ENCODE data around the gene SLC36A1. TPM values are rescaled to one million over a fixed set of nuclear protein-coding genes. Genes with fewer than 3 reads are reported as not detected.
"Not testable (repeated sequence)": the region's sequence is repeated elsewhere in the genome, so short reads cannot be mapped to it uniquely, and the experiment has no call there.

The SLC36A1 gene
- total RNA-seq, 4 donors from 2014 or later: 16.8 to 24.9 (median 22.4) TPM

GRCh38 chr5:151413800-151414199, 33.6 kb upstream of the SLC36A1 start:
- Histone ChIP-seq H3K9me3 (peaks cover 0 to 11% (median 0%) of the 10 kb centered on the region in 4 donors), H3K4me1 (no peaks in the 10 kb centered on the region), H3K27me3 (no peaks in the 10 kb centered on the region), H3K27ac (no peak overlapping the region), H3K4me3 (no peak overlapping the region), H3K36me3 (no peaks in the 10 kb centered on the region)
- WGBS, 2 donors: 75 to 81% methylated on average over 3 of the region's 3 CpGs
- DNase-seq (ENCODE audit: low spot score in 2 of 2): no peak
- TF ChIP-seq EP300 (IDR thresholded peaks at IDR 0.05): no peak
- TF ChIP-seq CTCF (IDR thresholded peaks at IDR 0.05): no peak
- TF ChIP-seq POLR2A (IDR thresholded peaks at IDR 0.05): no peak

GRCh38 chr5:151414536-151414935, 32.9 kb upstream of the SLC36A1 start:
- H3K36me3 ChIP-seq: no peaks in the 10 kb centered on the region
- peaks cover 0 to 11% (median 0%) of the 10 kb centered on the region in 4 donors for H3K9me3 ChIP-seq
- WGBS, 2 donors: 75 to 80% methylated on average over 3 of the region's 3 CpGs
- no peak overlapping the region for H3K27ac ChIP-seq
- DNase-seq (ENCODE audit: low spot score in 2 of 2): no peak
- H3K27me3 ChIP-seq: no peaks in the 10 kb centered on the region
- no peak overlapping the region for H3K4me3 ChIP-seq
- TF ChIP-seq CTCF (IDR thresholded peaks at IDR 0.05) (no peak), POLR2A (IDR thresholded peaks at IDR 0.05) (no peak), EP300 (IDR thresholded peaks at IDR 0.05) (no peak)
- no peaks in the 10 kb centered on the region for H3K4me1 ChIP-seq

- Histone ChIP-seq H3K27ac (no peak overlapping the region), H3K36me3 (no peaks in the 10 kb centered on the region), H3K27me3 (no peaks in the 10 kb centered on the region), H3K4me3 (no peak overlapping the region), H3K9me3 (peaks cover 0 to 11% (median 0%) of the 10 kb centered on the region in 4 donors), H3K4me1 (no peaks in the 10 kb centered on the region)
- TF ChIP-seq CTCF (IDR thresholded peaks at IDR 0.05) (no peak), EP300 (IDR thresholded peaks at IDR 0.05) (no peak), POLR2A (IDR thresholded peaks at IDR 0.05) (no peak)
- DNase-seq (ENCODE audit: low spot score in 2 of 2): no peak
These were observed 29.7 kb upstream of the SLC36A1 start for GRCh38 chr5:151417712-151418111.

- Histone ChIP-seq H3K27ac (no peak overlapping the region), H3K27me3 (no peaks in the 10 kb centered on the region), H3K9me3 (peaks cover 0 to 11% (median 0%) of the 10 kb centered on the region in 4 donors), H3K4me1 (no peaks in the 10 kb centered on the region), H3K4me3 (no peak overlapping the region), H3K36me3 (no peaks in the 10 kb centered on the region)
- DNase-seq (ENCODE audit: low spot score in 2 of 2): no peak
- 72 to 80% methylated on average over 6 of the region's 6 CpGs for WGBS, 2 donors
- no peak for TF ChIP-seq POLR2A (IDR thresholded peaks at IDR 0.05)
- no peak for TF ChIP-seq EP300 (IDR thresholded peaks at IDR 0.05)
- no peak for TF ChIP-seq CTCF (IDR thresholded peaks at IDR 0.05)
These were observed 27.3 kb upstream of the SLC36A1 start for GRCh38 chr5:151420127-151420526.

GRCh38 chr5:151424892-151425523, 22.4 kb upstream of the SLC36A1 start:
- no peaks in the 10 kb centered on the region for H3K4me1 ChIP-seq
- no peaks in the 10 kb centered on the region for H3K36me3 ChIP-seq
- 33 to 53% methylated on average over 7 to 8 of the region's 8 CpGs for WGBS, 2 donors
- H3K9me3 ChIP-seq: no peaks in the 10 kb centered on the region
- H3K4me3 ChIP-seq: no peak overlapping the region
- H3K27me3 ChIP-seq: no peaks in the 10 kb centered on the region
- TF ChIP-seq POLR2A (IDR thresholded peaks at IDR 0.05): no peak
- TF ChIP-seq EP300 (IDR thresholded peaks at IDR 0.05): no peak
- no peak for TF ChIP-seq CTCF (IDR thresholded peaks at IDR 0.05)
- DNase-seq (ENCODE audit: low spot score in 2 of 2): no peak
- no peak overlapping the region for H3K27ac ChIP-seq

GRCh38 chr5:151426347-151426746, 21.1 kb upstream of the SLC36A1 start:
- 44 to 59% methylated on average over 6 of the region's 6 CpGs for WGBS, 2 donors
- not testable (repeated sequence) for H3K27ac ChIP-seq; DNase-seq (ENCODE audit: low spot score in 2 of 2); H3K27me3 ChIP-seq; H3K36me3 ChIP-seq; H3K9me3 ChIP-seq; H3K4me1 ChIP-seq; H3K4me3 ChIP-seq

Data from tibial nerve (tissue), 4 donors.